Mesothelial cell of epicardium (in vitro differentiated cells): ENCODE measurements around the gene SUN2. TPM values are rescaled to one million over a fixed set of nuclear protein-coding genes. Genes with fewer than 3 reads are reported as not detected.

Experiments used
- DNase-seq, 2 experiments: peaks; one replicate each; pipeline ENCODE4 v3.0.0; 2021; ENCODE audit warnings: low spot score in 2 of 2; ENCODE audit not compliant: unreplicated experiment in 2 of 2
- H3K27ac Mint-ChIP-seq: 2 replicates; pipeline ENCODE4 v1.8.0; 2021; ENCODE audit warnings: mixed read lengths
- H3K27me3 Mint-ChIP-seq: 2 replicates; pipeline ENCODE4 v1.8.0; 2021; ENCODE audit warnings: low read depth, mixed read lengths
- H3K36me3 Mint-ChIP-seq: 2 replicates; pipeline ENCODE4 v1.8.0; 2021; ENCODE audit warnings: mixed read lengths
- H3K4me1 Mint-ChIP-seq: 2 replicates; pipeline ENCODE4 v1.8.0; 2021; ENCODE audit warnings: mixed read lengths
- H3K4me3 Mint-ChIP-seq: 2 replicates; pipeline ENCODE4 v1.8.0; 2021; ENCODE audit warnings: mild to moderate bottlenecking, moderate library complexity, mixed read lengths
- H3K9me3 Mint-ChIP-seq: 2 replicates; pipeline ENCODE4 v1.8.0; 2021; ENCODE audit warnings: mixed read lengths
- total RNA-seq: library from RNA; stranded (reverse); gene quantifications from 3 replicates; pipeline ENCODE4 v1.2.1, GENCODE V29; 2021
- TF ChIP-seq, protein P1 (sequence below): fragments of 200-600 bp; sonication (generic); IDR thresholded peaks from one replicate; pipeline ENCODE4 v1.5.0; 2021; ENCODE audit warnings: antibody characterized with exemption; ENCODE audit not compliant: unreplicated experiment

Gene SUN2
- total RNA-seq, 1 donor from 2014 or later: 61.2 TPM

DNA sequence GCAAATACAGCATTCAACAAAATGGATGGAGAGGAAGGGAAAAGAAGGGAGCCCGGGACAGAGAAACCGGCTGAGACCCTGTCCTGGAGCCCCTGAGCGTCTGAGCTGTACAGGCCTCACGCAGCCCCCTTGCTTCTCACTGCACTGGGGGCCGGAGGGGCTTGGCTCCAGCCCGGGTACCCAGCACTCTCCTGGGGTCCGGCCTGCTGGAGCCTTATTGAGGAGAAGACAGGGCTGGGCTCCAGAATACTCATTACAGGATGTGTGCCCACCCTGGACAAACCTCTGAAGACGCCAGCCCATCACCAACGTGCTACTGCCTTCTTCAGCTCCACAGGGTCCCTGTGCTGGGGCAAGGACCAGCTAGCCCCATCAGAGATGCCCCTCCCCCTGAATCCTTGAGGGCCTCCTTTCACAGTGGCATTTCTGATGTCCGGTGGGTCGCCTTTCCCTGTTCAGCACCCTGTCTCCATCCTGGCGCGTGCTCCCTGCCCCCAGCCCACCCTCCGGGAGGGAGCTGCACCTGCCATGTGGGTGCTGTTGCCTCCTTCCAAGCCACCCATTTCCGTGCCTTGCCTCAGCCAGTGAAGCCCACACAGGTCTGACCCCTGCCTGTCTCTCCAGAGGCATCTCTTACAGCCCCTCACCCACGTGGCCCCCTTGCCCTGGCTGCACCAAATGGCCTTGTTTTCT, 14.6 kb upstream of the SUN2 start:
- no peaks in the 10 kb centered on the region for H3K9me3 Mint-ChIP-seq
- H3K36me3 Mint-ChIP-seq: no peaks in the 10 kb centered on the region
- DNase-seq: no peak
- no peak overlapping the region for H3K4me3 Mint-ChIP-seq
- no peaks in the 10 kb centered on the region for H3K27me3 Mint-ChIP-seq
- H3K4me1 Mint-ChIP-seq: no peaks in the 10 kb centered on the region
- TF ChIP-seq, protein P1, sequence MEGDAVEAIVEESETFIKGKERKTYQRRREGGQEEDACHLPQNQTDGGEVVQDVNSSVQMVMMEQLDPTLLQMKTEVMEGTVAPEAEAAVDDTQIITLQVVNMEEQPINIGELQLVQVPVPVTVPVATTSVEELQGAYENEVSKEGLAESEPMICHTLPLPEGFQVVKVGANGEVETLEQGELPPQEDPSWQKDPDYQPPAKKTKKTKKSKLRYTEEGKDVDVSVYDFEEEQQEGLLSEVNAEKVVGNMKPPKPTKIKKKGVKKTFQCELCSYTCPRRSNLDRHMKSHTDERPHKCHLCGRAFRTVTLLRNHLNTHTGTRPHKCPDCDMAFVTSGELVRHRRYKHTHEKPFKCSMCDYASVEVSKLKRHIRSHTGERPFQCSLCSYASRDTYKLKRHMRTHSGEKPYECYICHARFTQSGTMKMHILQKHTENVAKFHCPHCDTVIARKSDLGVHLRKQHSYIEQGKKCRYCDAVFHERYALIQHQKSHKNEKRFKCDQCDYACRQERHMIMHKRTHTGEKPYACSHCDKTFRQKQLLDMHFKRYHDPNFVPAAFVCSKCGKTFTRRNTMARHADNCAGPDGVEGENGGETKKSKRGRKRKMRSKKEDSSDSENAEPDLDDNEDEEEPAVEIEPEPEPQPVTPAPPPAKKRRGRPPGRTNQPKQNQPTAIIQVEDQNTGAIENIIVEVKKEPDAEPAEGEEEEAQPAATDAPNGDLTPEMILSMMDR: no peak
- H3K27ac Mint-ChIP-seq: no peak overlapping the region

DNA sequence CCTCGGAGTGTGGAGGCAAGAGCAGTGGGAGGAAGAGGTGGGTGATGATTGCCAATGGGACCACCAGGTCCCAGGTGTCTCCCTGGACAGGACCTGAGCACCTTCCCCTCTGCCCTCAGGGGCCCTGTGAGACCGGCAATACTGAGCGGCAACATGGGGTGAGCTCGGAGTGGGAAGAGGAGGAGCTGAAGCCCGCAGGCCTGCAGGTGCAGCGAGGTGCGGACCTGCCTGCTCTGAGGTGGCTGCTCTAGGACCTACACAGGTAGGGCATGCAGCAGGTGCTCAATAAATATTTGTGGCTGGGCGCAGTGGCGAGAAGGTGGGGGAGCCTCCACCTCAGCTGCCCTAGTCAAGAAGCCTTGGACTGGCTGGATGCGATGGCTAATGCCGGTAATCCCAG, 12.2 kb upstream of the SUN2 start:
- no peaks in the 10 kb centered on the region for H3K36me3 Mint-ChIP-seq
- no peak for DNase-seq
- no peak overlapping the region for H3K27ac Mint-ChIP-seq
- H3K9me3 Mint-ChIP-seq: no peaks in the 10 kb centered on the region
- H3K27me3 Mint-ChIP-seq: no peaks in the 10 kb centered on the region
- TF ChIP-seq, protein P1: no peak
- no peaks in the 10 kb centered on the region for H3K4me1 Mint-ChIP-seq
- H3K4me3 Mint-ChIP-seq: no peak overlapping the region

- H3K9me3 Mint-ChIP-seq: no peaks in the 10 kb centered on the region
- TF ChIP-seq, protein P1: no peak
- H3K27ac Mint-ChIP-seq: no peak overlapping the region
- H3K4me1 Mint-ChIP-seq: peaks cover 3% of the 10 kb centered on the region
- no peaks in the 10 kb centered on the region for H3K36me3 Mint-ChIP-seq
- no peaks in the 10 kb centered on the region for H3K27me3 Mint-ChIP-seq
- no peak for DNase-seq
- no peak overlapping the region for H3K4me3 Mint-ChIP-seq
These were observed 11.5 kb upstream of the SUN2 start for GRCh38 chr22:38767313-38767712.

DNA sequence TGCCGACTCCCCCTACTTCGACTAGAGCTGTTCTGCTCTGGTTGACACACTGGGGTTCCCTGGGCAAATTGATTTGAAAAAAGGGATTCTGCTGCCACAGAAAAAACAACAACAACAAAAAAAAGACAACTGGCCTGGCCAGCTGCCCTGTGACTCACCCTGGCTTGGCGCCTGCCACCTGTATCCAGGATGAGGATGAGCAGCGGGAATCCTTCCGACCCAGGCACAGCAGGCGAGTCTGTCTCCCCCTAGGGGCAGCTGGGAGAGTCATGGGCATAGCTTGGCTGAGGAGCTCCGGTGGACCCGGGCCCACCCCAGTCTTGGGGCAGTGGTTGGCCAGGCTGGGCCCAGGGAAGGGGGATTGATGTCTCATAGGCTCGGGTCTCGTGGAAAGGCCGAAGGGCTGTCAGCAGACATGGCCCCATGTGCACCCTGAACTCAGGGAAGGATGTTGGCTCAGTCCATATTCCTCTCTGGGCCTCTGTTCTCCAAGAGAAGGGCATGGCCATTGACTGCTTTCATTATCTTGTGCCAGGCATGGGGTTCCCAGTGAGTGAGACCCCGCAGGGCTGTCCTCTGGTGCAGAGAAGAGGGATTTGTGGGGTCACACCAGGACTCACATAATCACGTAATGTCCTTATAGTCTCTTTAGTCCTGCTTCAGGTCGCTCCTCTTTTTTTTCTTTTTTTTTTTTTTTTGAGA, 10.4 kb upstream of the SUN2 start:
- no peaks in the 10 kb centered on the region for H3K9me3 Mint-ChIP-seq

GRCh38 chr22:38762551-38762983, 6.8 kb upstream of the SUN2 start:
- H3K4me1 Mint-ChIP-seq: peaks cover 8% of the 10 kb centered on the region
- no peak for DNase-seq
- no peak overlapping the region for H3K4me3 Mint-ChIP-seq
- no peaks in the 10 kb centered on the region for H3K36me3 Mint-ChIP-seq
- no peak overlapping the region for H3K27ac Mint-ChIP-seq
- H3K27me3 Mint-ChIP-seq: no peaks in the 10 kb centered on the region
- no peaks in the 10 kb centered on the region for H3K9me3 Mint-ChIP-seq
- TF ChIP-seq, protein P1: no peak

More for the DNA sequence above, 10.4 kb upstream of the SUN2 start:
- no peaks in the 10 kb centered on the region for H3K36me3 Mint-ChIP-seq
- TF ChIP-seq, protein P1: peak; percentile 54
- no peak overlapping the region for H3K4me3 Mint-ChIP-seq
- H3K27me3 Mint-ChIP-seq: no peaks in the 10 kb centered on the region
- DNase-seq: peak; percentile 48 to 70
- no peak overlapping the region for H3K27ac Mint-ChIP-seq
- peaks cover 3% of the 10 kb centered on the region for H3K4me1 Mint-ChIP-seq
